Right atrium auricular region (tissue), 2 donors: ENCODE data around the gene FAM107B. TPM values are rescaled to one million over a fixed set of nuclear protein-coding genes. Genes with fewer than 3 reads are reported as not detected.

Experiments
- DNase-seq: peaks from one replicate; pipeline ENCODE4 v3.0.0-alpha.2; 2019; ENCODE audit warnings: low spot score
- H3K27ac ChIP-seq, 2 donors: fragments of 200-600 bp; sonication (generic); 1 replicate in 1 of 2; 2 replicates in 1 of 2; pipeline ENCODE4 v1.5.1; 2016 to 2019
- H3K27me3 ChIP-seq, 2 donors: fragments of 200-600 bp; sonication (generic); one replicate each; pipeline versions ENCODE4 v1.5.1 to v1.6.0; 2017 to 2019
- H3K36me3 ChIP-seq: fragments of 200-600 bp; sonication (generic); one replicate; pipeline ENCODE4 v1.5.1; 2016
- H3K4me1 ChIP-seq, 2 donors: fragments of 200-600 bp; sonication (generic); one replicate each; pipeline versions ENCODE4 v1.5.1 to v1.6.0; 2017 to 2019
- H3K4me3 ChIP-seq, 2 donors: fragments of 200-600 bp; sonication (generic); 1 replicate in 1 of 2; 2 replicates in 1 of 2; pipeline ENCODE4 v1.5.1; 2017 to 2019; ENCODE audit warnings: mild to moderate bottlenecking in 1 of 2, moderate library complexity in 1 of 2
- H3K9me3 ChIP-seq, 2 donors: fragments of 200-600 bp; sonication (generic); one replicate each; pipeline ENCODE4 v1.5.1; 2019
- CTCF ChIP-seq, 2 donors: fragments of 200-600 bp; sonication (generic); IDR thresholded peaks; one replicate each; pipeline ENCODE4 v1.5.1; 2019; ENCODE audit warnings: antibody characterized with exemption in 2 of 2
- total RNA-seq, 2 donors: library from RNA; depleted of rRNA; stranded (reverse); fragments of >200 nt; gene quantifications; one replicate each; pipeline ENCODE4 v1.1.0, GENCODE V29; 2016

FAM107B gene
- total RNA-seq, 2 donors from 2014 or later: 10.6 to 14.1 TPM

GRCh38 chr10:14564268-14564744 is 210.4 kb downstream of the FAM107B start:
- Histone ChIP-seq H3K4me3 (no peak overlapping the region), H3K9me3 (peaks cover 0 to 7% of the 10 kb centered on the region in 2 donors), H3K27ac (no peak overlapping the region), H3K4me1 (no peaks in the 10 kb centered on the region), H3K27me3 (no peaks in the 10 kb centered on the region), H3K36me3 (no peaks in the 10 kb centered on the region)
- TF ChIP-seq CTCF (IDR thresholded peaks at IDR 0.05): no peak
- DNase-seq: no peak

- H3K4me3 ChIP-seq: no peak overlapping the region
- H3K27me3 ChIP-seq: no peaks in the 10 kb centered on the region
- no peaks in the 10 kb centered on the region for H3K36me3 ChIP-seq
- DNase-seq: no peak
- TF ChIP-seq CTCF (IDR thresholded peaks at IDR 0.05): no peak
- peaks cover 0 to 7% of the 10 kb centered on the region in 2 donors for H3K9me3 ChIP-seq
- no peak overlapping the region for H3K27ac ChIP-seq
- H3K4me1 ChIP-seq: no peaks in the 10 kb centered on the region
Measured at GRCh38 chr10:14563359-14563940, 211.2 kb downstream of the FAM107B start.

GRCh38 chr10:14563076-14563336 is 211.7 kb downstream of the FAM107B start:
- no peak for TF ChIP-seq CTCF (IDR thresholded peaks at IDR 0.05)

GRCh38 chr10:14562218-14563075 is 212.2 kb downstream of the FAM107B start:
- no peaks in the 10 kb centered on the region for H3K4me1 ChIP-seq
- TF ChIP-seq CTCF (IDR thresholded peaks at IDR 0.05): no peak
- no peaks in the 10 kb centered on the region for H3K36me3 ChIP-seq
- H3K4me3 ChIP-seq: no peak overlapping the region
- no peaks in the 10 kb centered on the region for H3K27me3 ChIP-seq
- H3K27ac ChIP-seq: no peak overlapping the region
- peaks cover 0 to 7% of the 10 kb centered on the region in 2 donors for H3K9me3 ChIP-seq
- DNase-seq: no peak

More at GRCh38 chr10:14563076-14563336, 211.7 kb downstream of the FAM107B start:
- no peaks in the 10 kb centered on the region for H3K27me3 ChIP-seq
- no peak overlapping the region for H3K4me3 ChIP-seq
- H3K27ac ChIP-seq: no peak overlapping the region
- no peaks in the 10 kb centered on the region for H3K4me1 ChIP-seq
- no peaks in the 10 kb centered on the region for H3K36me3 ChIP-seq
- no peak for DNase-seq
- H3K9me3 ChIP-seq: peaks cover 0 to 7% of the 10 kb centered on the region in 2 donors

GRCh38 chr10:14560791-14561765 is 213.6 kb downstream of the FAM107B start:
- H3K9me3 ChIP-seq: peaks cover 0 to 2% of the 10 kb centered on the region in 2 donors
- DNase-seq: no peak
- H3K36me3 ChIP-seq: no peaks in the 10 kb centered on the region
- H3K27ac ChIP-seq: no peak overlapping the region
- no peaks in the 10 kb centered on the region for H3K4me1 ChIP-seq
- no peak overlapping the region for H3K4me3 ChIP-seq
- no peak for TF ChIP-seq CTCF (IDR thresholded peaks at IDR 0.05)
- H3K27me3 ChIP-seq: no peaks in the 10 kb centered on the region
